ENCODE data around the gene BNIP2. TPM values are rescaled to one million over a fixed set of nuclear protein-coding genes. Genes with fewer than 3 reads are reported as not detected.

Gene BNIP2
- total RNA-seq, 1 donor from 2014 or later = 50.1 TPM

- H3K27me3 ChIP-seq (ENCODE audit: control insufficient read depth in 3 of 3, insufficient read depth in 3 of 3, low read length in 3 of 3) = peaks cover 10 to 15% (median 12%) of the 10 kb centered on the region in 3 donors
- no peaks in the 10 kb centered on the region for H3K36me3 ChIP-seq (ENCODE audit: control insufficient read depth in 3 of 3, insufficient read depth in 3 of 3, low read length in 3 of 3)
These were observed 75.0 kb downstream of the BNIP2 start for GRCh38 chr15:59614153-59614552.

GRCh38 chr15:59611276-59612260 is 77.6 kb downstream of the BNIP2 start, which contains the start of gene GCNT3:
GCNT3 (plus strand) TSS chr15:59611783; CDS start chr15:59618239, 6,456 bp downstream.
- Histone ChIP-seq H3K27me3 (ENCODE audit: control insufficient read depth in 3 of 3, insufficient read depth in 3 of 3, low read length in 3 of 3) (peaks cover 0 to 6% (median 0%) of the 10 kb centered on the region in 3 donors), H3K9me3 (ENCODE audit: control insufficient read depth in 3 of 3, low read length in 3 of 3) (no peaks in the 10 kb centered on the region), H3K27ac (ENCODE audit: low read depth, low read length) (no peak within 1 kb of the TSS), H3K4me3 (ENCODE audit: low read length in 3 of 3) (no peak within 1 kb of the TSS), H3K9ac (ENCODE audit: low read depth in 1 of 3, low read length in 3 of 3) (no peak within 1 kb of the TSS), H3K36me3 (ENCODE audit: control insufficient read depth in 3 of 3, insufficient read depth in 3 of 3, low read length in 3 of 3) (no peaks in the 10 kb centered on the region), H3K4me1 (ENCODE audit: control insufficient read depth in 3 of 3, insufficient read depth in 3 of 3, low read length in 3 of 3) (no peaks in the 10 kb centered on the region)

More at GRCh38 chr15:59614153-59614552, 75.0 kb downstream of the BNIP2 start:
- no peak overlapping the region for H3K9ac ChIP-seq (ENCODE audit: low read depth in 1 of 3, low read length in 3 of 3)
- H3K4me1 ChIP-seq (ENCODE audit: control insufficient read depth in 3 of 3, insufficient read depth in 3 of 3, low read length in 3 of 3) = no peaks in the 10 kb centered on the region
- H3K27ac ChIP-seq (ENCODE audit: low read depth, low read length) = no peak overlapping the region
- H3K9me3 ChIP-seq (ENCODE audit: control insufficient read depth in 3 of 3, low read length in 3 of 3) = no peaks in the 10 kb centered on the region
- H3K4me3 ChIP-seq (ENCODE audit: low read length in 3 of 3) = no peak overlapping the region

- H3K36me3 ChIP-seq (ENCODE audit: control insufficient read depth in 3 of 3, insufficient read depth in 3 of 3, low read length in 3 of 3) = no peaks in the 10 kb centered on the region
- no peak overlapping the region for H3K27ac ChIP-seq (ENCODE audit: low read depth, low read length)
- no peak overlapping the region for H3K9ac ChIP-seq (ENCODE audit: low read depth in 1 of 3, low read length in 3 of 3)
- no peaks in the 10 kb centered on the region for H3K27me3 ChIP-seq (ENCODE audit: control insufficient read depth in 3 of 3, insufficient read depth in 3 of 3, low read length in 3 of 3)
- no peaks in the 10 kb centered on the region for H3K9me3 ChIP-seq (ENCODE audit: control insufficient read depth in 3 of 3, low read length in 3 of 3)
- no peaks in the 10 kb centered on the region for H3K4me1 ChIP-seq (ENCODE audit: control insufficient read depth in 3 of 3, insufficient read depth in 3 of 3, low read length in 3 of 3)
- H3K4me3 ChIP-seq (ENCODE audit: low read length in 3 of 3) = no peak overlapping the region
These were observed 79.1 kb downstream of the BNIP2 start for GRCh38 chr15:59609730-59610712.

Other genes starting within 250 kb of the BNIP2 start
- not detected for gene GCNT3, start 77.5 kb downstream of the BNIP2 start, total RNA-seq
- gene GTF2A2, start 31.8 kb downstream of the BNIP2 start, total RNA-seq = 20.9 TPM

Measured in skeletal muscle tissue (tissue), 4 donors.